NCI-H446 (cell line): ENCODE results near the gene CLCA2.

Source experiments
- DNase-seq, 2 experiments: peaks; one replicate each; lab custom pipeline; 2025; lab: John Stamatoyannopoulos, UW

Gene CLCA2

GRCh38 chr1:86430376-86430775, 6.4 kb downstream of the CLCA2 start:
- DNase-seq: no peak

GRCh38 chr1:86434059-86434458, 10.1 kb downstream of the CLCA2 start:
- DNase-seq: no peak

- DNase-seq: no peak
These were observed 11.4 kb downstream of the CLCA2 start for GRCh38 chr1:86435327-86435726.

- DNase-seq: no peak
These were observed 12.1 kb downstream of the CLCA2 start for GRCh38 chr1:86436041-86436440.

- no peak for DNase-seq
These were observed 17.6 kb downstream of the CLCA2 start for GRCh38 chr1:86441581-86441980.

- no peak for DNase-seq
These were observed 18.0 kb downstream of the CLCA2 start for GRCh38 chr1:86441997-86442396.

GRCh38 chr1:86445919-86446318, 21.9 kb downstream of the CLCA2 start:
- no peak for DNase-seq

GRCh38 chr1:86447198-86447790, 23.3 kb downstream of the CLCA2 start:
- DNase-seq: no peak

GRCh38 chr1:86448670-86449069, 24.7 kb downstream of the CLCA2 start:
- no peak for DNase-seq

GRCh38 chr1:86449103-86449502, 25.1 kb downstream of the CLCA2 start:
- no peak for DNase-seq

GRCh38 chr1:86450847-86451246, 26.9 kb downstream of the CLCA2 start:
- DNase-seq: no peak

- DNase-seq: no peak
These were observed 29.7 kb downstream of the CLCA2 start for GRCh38 chr1:86453664-86454063.

GRCh38 chr1:86455073-86455472, 31.1 kb downstream of the CLCA2 start:
- DNase-seq: no peak

GRCh38 chr1:86460998-86461397, 37.0 kb downstream of the CLCA2 start:
- no peak for DNase-seq

GRCh38 chr1:86461482-86461881, 37.5 kb downstream of the CLCA2 start:
- no peak for DNase-seq

GRCh38 chr1:86464819-86465218, 40.8 kb downstream of the CLCA2 start:
- no peak for DNase-seq

- no peak for DNase-seq
These were observed 42.3 kb downstream of the CLCA2 start for GRCh38 chr1:86466109-86466844.

- no peak for DNase-seq
These were observed 43.0 kb downstream of the CLCA2 start for GRCh38 chr1:86466986-86467385.

- DNase-seq: no peak
These were observed 44.6 kb downstream of the CLCA2 start, which contains the start of gene CLCA1 for GRCh38 chr1:86468501-86468977. TSS of gene CLCA1 (plus strand) at chr1:86468927. CDS start at chr1:86468972, 45 bp downstream.

- no peak for DNase-seq
These were observed 46.9 kb downstream of the CLCA2 start for GRCh38 chr1:86470859-86471258.

GRCh38 chr1:86471291-86471690, 47.3 kb downstream of the CLCA2 start:
- DNase-seq: no peak

GRCh38 chr1:86472152-86472551, 48.2 kb downstream of the CLCA2 start:
- no peak for DNase-seq

GRCh38 chr1:86472767-86473166, 48.8 kb downstream of the CLCA2 start:
- no peak for DNase-seq

GRCh38 chr1:86477256-86477655, 53.3 kb downstream of the CLCA2 start:
- no peak for DNase-seq
